Ovary (tissue), 3 donors: ENCODE data around the gene LHCGR.

Experiments used
- CTCF ChIP-seq, 3 donors: fragments of 450-650 bp in 2 of 3; fragments of 200-600 bp in 1 of 3; IDR thresholded peaks; one replicate each; pipeline versions ENCODE4 v1.5.1 to v1.8.0; 2016 to 2022; ENCODE audit warnings: antibody characterized with exemption in 3 of 3, mild to moderate bottlenecking in 1 of 3
- EP300 ChIP-seq: sonication (generic); formaldehyde crosslinking; IDR thresholded peaks from one replicate; pipeline ENCODE4 v1.6.1; 2017; ENCODE audit warnings: antibody characterized with exemption
- POLR2A ChIP-seq: fragments of 450-650 bp; IDR thresholded peaks from one replicate; pipeline ENCODE4 v1.6.1; 2017; ENCODE audit warnings: antibody characterized with exemption, mild to moderate bottlenecking, moderate library complexity
- donor health status: DM: no; HTN: no; CAD: no.

DNA sequence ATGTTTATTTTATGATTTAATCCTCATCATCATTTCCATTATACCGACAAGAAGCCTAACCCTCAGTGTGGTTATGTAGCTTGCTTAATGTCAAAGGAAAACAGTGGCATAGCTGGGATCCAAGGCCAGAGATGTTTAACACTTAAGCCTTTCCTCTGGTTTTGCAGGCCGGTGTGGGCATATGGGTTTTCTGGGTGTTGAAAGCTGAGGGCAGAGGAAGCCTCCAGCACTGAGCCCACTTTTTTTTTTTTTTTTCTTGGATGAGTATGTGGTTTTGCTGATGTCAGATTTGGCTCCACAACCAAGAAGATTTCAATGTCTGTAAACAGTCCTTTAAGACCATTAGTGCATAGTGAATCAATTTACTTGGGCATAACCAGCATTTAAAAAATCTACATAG is 41.3 kb downstream of the LHCGR start:
- TF ChIP-seq CTCF (IDR thresholded peaks at IDR 0.05) (no peak), EP300 (no peak), POLR2A (no peak)
